Colon (tissue), 2 donors: ENCODE results near the gene NT5DC1.

Source experiments
- FAIRE-seq: peaks from 2 replicates; lab custom pipeline; 2012; peaks lifted over from hg19 to GRCh38; lab: Jason Lieb, UNC
- donor health status: control.
- donor health status: control.

Gene NT5DC1

DNA sequence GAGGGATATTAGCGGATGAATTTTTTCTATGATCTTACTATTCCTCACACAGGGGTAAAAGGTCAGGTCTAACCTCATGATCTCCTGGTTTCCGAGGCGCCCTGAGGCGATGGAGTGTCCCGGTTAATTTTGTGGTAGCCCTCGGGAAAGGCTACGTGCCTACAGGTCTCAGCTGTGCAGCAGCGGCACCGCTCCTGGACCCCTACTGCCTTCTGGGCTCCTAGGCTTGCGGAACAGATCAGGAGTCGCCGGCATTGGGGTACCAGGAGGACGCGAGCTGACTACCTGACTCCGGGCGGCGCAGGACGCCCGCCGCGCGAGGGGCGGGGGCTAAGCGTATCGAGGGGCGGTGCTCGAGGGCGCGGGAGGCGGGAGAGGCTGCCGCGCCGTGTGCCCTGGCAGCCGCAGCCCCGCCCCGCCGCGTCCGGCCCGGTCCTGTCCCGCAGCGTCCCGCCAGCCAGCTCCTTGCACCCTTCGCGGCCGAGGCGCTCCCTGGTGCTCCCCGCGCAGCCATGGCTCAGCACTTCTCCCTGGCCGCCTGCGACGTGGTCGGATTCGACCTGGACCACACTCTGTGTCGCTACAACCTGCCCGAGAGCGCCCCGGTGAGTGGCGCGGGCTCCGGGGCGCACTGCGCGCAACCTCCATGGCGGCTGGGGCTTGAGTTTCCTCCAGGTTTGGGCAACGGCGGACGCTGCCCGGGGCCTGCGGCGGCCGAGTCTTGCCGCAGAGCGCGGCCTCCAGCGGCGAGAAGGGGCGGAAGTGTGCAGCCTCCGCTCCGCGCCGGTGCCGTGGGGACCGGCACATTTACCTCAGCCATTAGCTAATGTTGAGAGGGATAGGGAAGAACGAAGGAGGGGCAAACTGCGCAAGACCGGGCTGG lies at the start of gene NT5DC1:
NT5DC1 (plus strand) TSS at position 435 of the 883 bp plus-strand sequence; CDS start at position 513, 78 bp downstream.
- no peak for FAIRE-seq

DNA sequence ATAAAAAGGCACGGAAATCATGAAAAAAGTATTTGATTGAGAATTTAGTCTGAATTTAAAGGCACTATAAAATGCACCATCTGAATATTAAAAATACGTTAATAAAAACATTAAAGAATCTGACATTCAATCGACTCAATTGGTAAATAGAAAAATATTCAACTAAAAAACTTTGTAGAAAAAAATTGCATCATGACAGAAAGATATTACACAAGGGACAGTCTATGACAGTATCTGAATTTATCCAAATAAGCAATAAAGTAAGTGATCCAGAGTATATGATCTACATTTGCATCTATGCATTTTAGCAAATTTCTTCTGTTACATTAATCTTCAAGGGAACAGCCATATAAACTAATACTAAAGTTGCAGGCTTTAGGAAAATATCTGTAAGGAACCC lies 49.4 kb upstream of the NT5DC1 start:
- FAIRE-seq, result no peak

DNA sequence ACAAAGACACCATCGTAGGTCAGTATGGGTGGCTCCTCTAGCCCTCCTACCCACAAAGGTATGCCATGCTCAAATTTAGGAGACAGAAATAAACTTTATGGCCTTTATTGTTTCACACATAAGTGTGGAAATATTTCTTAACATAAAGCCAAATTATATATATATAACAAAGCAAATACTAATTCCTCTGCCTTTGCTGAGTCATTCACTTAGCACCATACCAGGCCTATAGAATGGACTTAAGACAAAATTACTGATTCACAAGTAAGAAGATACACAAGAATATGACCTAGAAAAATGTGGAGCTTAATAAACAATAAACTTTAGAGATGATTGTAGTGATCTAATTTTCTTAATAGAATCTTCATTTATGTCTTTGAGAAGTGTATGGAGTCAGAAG lies 45.1 kb upstream of the NT5DC1 start:
- no peak for FAIRE-seq

DNA sequence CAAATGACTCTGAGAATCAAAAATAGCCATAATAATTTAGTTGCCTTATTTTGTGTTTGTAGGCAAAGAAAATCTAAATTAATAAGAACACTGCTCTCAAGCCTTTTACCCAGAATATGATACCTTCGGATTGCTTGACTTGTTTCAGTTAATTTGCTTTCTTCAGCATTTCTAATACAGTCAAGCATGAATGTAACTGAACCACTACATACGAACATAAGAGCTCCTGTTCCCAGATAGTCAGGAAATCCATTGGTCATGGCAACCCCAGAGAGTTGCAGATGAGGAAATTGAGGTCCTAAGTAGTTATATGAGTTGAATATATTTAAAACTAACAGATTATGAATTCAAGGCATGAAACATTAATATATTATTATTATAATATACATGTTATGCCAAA lies 42.9 kb upstream of the NT5DC1 start:
- FAIRE-seq, result no peak

DNA sequence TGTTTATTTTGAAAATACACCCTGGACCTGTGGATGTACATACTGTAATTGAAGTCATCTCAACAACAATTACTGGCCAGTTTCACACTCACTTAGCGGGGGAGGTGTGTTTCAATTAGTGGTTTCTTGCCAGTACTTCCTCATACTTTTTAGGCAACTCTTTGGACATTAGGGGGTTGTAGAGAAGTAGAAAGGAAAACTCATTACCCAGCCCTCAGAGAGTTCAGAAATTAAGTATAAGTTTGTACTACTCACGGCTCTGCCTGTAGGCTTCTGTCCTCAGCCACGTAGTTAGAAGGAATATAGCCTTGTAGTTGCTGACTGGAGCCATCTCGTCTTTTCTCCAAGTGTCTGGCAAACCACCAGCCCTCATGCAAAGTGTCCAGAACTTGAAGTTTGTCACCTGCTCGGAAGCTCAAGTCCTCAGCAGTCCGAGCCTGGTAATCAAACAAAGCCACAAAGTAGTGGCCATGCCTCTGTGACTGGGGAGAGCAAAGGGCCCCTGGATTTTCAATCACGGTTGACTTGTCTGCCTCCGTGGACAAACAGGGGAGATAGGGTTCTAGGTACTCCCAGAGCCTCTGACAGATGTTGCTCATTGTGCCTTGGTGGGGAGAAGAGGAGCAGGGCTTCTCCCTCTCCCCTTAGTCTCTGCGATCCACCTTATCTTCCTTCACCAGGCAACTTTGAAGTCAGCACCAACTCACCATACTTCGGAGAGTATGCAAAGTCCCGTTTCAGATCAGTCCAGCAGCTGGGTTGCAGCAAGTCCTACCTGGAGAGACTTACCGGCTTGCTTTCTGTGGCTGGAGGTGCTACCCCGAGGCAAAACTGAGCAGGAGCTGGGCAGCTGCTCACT lies 40.7 kb upstream of the NT5DC1 start:
- no peak for FAIRE-seq

DNA sequence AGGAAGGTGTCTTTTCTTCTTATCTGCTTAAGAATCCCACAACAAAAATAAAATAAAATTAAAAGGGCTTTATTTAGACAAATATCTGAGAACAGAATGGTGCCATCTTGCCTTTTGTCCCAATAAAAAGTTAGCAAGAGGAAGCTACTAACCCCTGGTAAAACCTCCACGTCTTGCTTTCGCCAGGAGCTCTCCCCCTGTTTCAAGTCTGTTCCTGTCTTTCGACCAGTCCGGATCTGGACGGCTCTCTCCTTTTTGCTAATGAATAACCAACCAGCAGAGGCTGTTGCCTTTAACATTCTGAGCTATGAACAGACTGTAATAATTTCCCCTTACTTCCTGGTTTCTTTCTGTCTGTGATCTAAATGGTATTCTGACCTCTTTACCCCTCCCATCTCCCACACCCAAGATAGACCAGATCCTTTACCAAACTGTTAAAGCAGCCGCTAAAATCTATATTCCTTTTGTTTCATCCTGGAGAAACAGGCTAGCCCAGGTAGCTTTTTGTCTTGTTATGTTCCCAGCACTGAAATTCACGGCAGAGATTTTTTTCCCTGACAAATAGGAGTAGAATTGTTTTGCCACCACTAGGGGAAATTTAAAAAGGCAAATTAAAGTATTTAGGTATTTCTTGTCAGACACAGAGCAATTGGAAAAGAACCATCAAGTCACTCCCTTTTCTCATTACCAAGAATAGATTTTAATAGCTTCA lies 39.9 kb upstream of the NT5DC1 start, which contains the start of gene FRK:
FRK (minus strand) TSS at position 320 of the 712 bp plus-strand sequence. CDS start 580 bp downstream, outside the sequence.
- FAIRE-seq, result peak; percentile 66

DNA sequence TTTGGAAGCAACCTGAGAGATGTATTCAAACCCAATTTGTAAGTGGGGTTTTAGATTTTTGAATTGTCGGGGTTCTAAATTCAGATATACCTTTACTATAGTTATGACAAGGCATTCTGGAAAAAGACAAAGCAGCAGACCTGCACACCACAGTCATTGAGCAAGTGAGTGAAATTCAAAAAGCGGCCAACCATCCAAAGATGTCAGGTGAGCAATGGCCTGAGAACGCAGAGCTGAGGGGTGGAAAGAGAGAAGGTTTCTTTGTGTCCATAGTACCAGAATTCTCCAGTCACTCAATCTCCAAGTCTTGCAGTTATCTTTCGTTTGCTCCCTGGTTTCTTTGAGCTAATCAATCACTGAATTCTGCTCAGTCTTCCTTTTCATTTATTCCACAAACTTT lies 38.2 kb upstream of the NT5DC1 start:
- no peak for FAIRE-seq

DNA sequence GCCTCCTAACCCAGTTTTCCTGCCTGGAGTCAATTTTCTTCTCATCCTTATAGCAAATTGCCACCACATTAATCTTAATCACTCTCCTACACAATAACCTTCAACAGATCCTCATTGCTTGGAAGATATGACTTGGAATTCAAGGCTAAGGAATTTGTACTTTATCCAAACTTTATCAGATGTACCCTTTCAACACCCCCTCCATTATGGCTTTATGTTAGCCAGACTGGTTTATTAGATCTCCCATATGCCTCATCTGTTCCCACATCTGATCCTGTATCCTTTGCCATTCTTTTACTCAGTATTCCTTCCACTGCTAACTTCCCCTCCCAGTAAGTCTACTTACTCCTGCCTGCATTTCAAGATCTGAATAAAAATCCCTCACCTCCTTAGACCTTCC lies 36.0 kb upstream of the NT5DC1 start:
- FAIRE-seq, result no peak

DNA sequence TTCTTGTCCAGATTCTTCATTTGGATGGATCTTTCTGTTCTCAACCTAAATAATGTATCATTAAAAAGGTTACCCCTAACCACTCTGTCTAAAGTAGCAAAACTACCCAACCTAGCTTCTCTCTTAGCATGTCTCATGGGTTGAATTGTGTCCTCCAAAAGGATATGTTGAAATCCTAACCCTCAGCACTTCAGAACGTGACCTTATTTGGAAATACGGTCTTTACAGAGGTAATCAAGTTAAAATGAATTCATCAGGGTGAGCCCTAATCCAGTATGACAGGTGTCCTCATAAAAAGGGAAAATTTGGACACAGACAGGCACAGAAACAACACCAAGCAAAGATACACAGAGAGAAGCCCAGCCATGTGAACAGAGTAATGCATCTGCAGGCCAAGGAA lies 33.9 kb upstream of the NT5DC1 start:
- FAIRE-seq, result no peak

DNA sequence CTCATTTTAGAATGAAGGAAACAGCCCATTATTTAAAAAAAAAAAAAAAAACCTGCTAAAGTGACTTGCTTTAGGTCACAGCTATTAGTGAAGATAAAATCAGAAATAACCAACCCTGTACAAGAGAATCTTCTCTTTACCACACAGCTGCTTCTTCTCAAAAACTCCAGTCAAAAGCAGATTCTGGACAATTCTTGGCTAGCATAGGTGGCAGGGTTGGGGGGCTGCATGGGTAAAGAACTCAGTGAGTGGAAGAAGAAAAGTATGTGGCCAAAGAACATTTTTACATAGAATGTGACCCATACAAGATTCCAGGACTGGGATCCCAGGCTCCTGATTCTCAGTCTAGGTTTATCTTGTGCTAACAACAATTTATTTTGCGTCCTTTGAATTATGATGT lies 30.6 kb upstream of the NT5DC1 start:
- no peak for FAIRE-seq

DNA sequence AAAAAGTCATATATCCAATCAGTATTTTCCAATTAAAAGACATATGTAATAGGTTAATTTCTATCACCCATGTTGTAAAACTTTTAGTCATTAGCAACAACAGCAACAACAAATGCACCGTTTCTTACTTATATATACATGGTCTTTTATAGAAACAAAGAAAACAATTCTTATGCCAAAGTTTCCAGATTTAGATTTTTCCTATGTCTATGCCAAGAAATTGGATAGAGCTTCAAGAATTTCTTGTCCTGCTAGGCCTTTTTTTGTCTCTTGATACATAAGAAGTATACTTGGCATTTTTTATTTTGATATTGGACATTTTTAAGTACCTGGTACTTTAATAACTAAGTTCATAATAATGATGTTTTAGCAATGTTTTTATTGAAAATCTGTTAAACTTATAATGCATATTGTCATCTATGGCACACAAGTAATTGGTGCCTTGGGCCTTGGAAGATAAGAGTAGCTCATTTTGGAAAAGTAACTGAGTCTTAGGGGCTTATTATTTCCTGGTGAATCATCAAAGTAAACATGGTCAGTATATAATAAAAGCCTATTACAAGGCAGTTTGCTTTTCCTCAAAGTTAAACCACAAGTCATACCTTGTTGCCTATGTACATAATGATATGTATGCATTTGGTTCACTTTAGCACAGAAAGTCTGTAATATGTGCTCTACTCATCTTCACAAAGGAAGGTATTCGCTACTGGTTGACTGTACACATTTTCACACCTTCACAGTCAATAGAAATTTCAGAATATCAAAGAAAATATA lies 29.9 kb upstream of the NT5DC1 start:
- no peak for FAIRE-seq

DNA sequence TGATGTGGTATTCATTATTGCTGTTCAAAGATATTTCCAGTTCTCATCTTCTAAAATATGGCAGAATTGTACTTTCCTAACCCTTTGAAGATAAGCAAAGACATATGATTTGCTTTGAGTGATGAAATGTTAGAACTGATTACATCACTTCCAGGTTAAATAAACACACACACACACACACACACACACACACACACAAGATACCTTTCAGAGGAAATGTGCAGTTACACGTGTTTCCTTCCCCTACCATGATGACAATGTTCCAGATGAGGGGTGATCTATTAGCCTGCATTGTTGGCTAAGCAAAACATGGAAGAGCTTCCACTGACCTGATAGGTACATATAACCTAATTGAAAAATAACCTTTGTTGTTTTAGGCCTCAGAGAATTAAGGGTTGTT lies 28.3 kb upstream of the NT5DC1 start:
- FAIRE-seq, result no peak

DNA sequence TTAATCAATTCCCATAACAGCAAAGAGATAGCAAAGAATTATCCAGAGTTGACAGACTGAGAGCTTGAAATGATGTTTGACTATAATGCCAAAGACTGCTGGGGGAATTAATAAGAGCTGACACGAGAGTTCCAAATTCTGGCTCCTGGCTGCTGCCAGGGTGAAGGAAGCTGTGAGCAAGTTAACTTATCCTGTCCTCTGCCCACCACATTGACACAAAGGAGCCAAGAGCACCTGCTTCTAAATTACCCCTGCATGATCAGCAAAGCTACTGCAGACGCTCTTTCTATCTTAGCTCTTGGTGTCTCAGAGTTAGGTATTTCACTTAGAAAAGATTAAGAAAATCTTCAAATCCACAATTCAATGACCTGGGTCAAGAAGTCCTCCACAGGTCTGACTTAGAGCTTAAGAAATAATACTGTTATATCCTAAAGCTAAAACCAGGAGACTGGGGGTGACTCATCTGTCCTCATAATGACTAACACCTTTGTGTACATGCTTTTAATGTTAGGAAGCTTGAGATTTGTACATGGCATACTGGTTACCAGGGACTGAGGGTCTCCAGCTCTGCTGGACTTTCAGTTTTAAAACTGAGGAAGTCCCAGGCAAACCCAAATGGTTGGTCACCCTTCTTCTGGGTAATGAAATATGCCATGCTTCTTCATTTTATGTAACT lies 26.8 kb upstream of the NT5DC1 start:
- no peak for FAIRE-seq

DNA sequence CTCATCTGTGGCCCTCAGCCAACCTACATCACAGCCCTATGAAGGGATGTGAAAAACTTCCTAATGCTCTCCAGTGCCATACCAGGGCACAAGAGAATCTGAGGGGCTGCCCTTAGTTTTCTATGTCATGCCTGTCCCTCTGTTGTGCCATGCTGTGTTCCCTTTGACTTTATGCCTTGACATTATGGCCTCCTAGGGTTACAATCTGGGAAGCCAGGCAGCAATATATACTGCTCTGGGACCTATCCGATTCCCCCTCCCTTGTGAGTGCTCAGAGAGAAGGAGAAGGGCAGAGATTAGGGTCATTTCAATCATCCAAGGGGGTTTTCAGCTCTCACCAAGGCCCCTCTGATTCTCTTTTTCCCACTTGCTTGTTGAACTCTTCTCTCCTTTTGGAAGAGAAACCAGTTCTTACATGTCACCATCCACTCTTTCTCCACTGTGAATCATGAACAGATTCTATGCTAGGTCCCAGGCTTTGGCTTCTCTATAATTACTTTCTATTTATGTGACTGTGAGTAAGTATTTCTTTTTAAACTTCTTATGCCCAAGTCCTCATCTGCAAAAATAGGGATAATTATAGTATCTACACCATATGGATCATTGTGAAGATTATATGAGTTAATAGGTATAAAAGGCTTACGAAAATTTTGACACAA lies 25.8 kb upstream of the NT5DC1 start:
- no peak for FAIRE-seq

DNA sequence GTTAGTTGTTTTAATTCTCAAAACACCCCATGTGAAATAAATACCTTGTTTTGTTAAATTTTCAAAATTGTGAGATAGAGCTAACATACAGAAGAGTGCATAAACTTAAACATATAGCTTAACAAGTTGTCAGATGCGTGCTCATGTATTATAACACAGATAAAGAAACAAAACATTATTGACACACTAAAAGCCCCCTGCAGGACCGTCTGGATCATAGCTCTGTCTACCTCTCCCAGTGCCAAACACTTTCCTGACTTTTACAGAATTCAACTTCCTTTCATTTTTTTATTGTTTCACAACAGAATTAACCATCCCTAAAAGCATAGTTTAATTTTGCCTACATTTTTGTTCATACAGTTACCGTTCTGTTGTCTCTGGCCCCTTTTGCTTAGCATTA lies 22.1 kb upstream of the NT5DC1 start:
- FAIRE-seq, result no peak

DNA sequence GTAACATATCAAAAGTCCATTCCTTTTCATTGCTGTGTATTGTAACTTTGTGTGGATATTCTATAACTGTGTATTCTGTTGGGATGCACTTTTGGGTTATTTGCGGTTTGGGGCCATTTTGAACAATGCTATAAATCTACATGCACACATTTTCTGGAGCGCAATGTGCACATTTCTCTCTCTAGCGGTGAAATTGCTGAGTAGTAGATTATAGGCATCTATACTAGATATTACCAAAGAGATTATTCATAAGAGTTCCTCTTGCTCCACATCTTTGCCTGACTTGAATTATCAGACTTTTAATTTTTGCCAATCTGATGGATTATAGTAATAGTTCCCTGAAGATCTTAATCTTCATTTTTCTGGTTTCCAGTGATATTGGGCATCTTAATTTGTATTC lies 21.7 kb upstream of the NT5DC1 start:
- no peak for FAIRE-seq

DNA sequence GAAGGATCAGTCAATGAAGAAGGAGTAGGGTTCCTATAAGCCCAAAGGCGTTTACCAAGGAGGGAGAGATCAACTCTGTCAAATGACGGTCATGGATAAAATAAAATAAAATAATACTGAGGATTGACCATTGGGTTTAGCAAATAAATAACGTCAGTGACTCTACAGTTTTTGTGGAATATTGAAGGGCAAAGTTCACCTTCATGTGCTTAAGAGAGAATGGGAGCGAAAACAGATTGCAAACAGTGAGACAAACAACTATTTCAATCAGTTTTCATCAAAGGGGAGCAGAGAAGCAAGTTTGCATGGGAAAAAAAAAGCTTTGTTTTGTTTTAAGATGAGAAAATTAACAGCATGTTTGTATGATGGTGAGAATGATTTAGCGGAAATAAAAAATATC lies 17.6 kb upstream of the NT5DC1 start:
- no peak for FAIRE-seq

DNA sequence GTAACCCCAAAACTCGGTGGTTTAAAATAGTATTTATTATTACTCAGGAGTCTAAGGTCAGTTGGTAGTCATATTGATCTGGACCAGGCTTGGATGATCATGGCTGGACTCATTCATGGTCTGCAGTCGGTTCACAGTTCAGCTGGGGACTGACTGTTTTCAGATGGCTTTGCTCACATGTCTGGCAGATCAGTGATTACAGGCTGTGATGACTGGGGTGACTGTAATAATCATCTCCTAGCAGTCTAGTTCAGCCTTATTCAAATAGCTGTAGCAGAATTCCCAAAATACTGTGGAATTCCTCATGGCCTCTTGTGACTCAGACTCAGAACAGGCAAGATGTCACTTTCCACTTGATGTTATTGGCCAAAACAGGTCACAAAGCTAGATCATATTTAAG lies 16.4 kb upstream of the NT5DC1 start:
- no peak for FAIRE-seq

DNA sequence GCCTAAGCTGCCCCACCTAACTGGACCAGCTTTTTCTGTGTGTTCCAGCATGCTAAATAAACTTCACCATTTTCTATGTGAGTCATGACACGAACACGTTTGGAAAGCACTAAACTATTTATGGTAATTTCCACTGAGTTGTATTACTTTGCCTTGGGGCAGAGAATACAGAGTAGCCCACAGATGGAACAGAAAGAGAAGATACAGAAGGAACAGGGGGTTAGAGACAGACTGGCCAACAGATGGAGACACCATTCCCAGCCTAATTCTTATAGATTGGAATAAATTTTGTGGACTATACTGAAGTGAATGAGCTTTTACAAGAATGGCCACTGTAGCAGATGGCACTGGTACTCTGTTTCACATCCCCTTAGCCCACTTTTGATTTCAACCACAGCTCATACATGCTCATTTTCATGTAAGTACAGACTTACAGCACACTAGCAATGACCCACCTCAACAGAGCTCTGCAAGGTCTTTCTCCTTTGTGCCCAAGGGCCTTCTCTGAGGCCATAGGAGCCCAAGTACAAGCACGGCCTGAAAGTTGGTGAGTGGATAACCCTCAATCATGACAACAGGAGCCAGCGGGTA lies 13.1 kb upstream of the NT5DC1 start:
- no peak for FAIRE-seq

DNA sequence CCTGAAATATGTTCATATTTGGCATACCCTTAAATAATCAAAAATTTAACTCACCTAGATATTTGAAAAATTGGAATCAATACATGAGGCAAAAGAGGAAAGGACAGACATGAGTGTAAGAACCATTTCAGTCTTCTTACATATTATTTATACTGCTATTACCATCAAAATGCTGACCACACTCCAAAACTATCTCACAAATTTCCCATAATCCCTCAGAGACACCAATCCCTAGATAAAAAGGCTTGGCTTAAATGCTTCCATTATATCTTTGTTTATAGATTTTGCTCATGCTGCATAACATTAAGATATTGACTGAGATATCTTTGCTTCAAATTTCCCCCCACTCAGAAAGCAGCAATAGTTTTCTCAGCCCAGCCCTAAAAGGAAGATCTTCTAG lies 11.7 kb upstream of the NT5DC1 start:
- no peak for FAIRE-seq
